Measurements from ENCODE around the gene PC.

GRCh38 chr11:66854231-66854661, 103.9 kb downstream of the PC start:
- no peak for TF ChIP-seq KLF6 (CRISPR knock-in tag; IDR thresholded peaks at IDR 0.05; ENCODE audit: borderline replicate concordance)
- no peak for TF ChIP-seq EGR1 (conservative IDR thresholded peaks at IDR 0.05)
- TF ChIP-seq, protein P1, sequence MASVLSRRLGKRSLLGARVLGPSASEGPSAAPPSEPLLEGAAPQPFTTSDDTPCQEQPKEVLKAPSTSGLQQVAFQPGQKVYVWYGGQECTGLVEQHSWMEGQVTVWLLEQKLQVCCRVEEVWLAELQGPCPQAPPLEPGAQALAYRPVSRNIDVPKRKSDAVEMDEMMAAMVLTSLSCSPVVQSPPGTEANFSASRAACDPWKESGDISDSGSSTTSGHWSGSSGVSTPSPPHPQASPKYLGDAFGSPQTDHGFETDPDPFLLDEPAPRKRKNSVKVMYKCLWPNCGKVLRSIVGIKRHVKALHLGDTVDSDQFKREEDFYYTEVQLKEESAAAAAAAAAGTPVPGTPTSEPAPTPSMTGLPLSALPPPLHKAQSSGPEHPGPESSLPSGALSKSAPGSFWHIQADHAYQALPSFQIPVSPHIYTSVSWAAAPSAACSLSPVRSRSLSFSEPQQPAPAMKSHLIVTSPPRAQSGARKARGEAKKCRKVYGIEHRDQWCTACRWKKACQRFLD (CRISPR knock-in tag; IDR thresholded peaks at IDR 0.05), result no peak
- no peak for TF ChIP-seq HDAC2 (IDR thresholded peaks at IDR 0.05)
- TF ChIP-seq EP400 (IDR thresholded peaks at IDR 0.05), result no peak
- TF ChIP-seq POLR2AphosphoS5 (IDR thresholded peaks at IDR 0.05; ENCODE audit: control insufficient read depth, insufficient read depth, low read depth, low read length), result no peak
- no peak for TF ChIP-seq HMG20A (CRISPR knock-in tag; conservative IDR thresholded peaks at IDR 0.05)
- no peak for TF ChIP-seq KLF16 (IDR thresholded peaks at IDR 0.05)
- TF ChIP-seq, protein P2, sequence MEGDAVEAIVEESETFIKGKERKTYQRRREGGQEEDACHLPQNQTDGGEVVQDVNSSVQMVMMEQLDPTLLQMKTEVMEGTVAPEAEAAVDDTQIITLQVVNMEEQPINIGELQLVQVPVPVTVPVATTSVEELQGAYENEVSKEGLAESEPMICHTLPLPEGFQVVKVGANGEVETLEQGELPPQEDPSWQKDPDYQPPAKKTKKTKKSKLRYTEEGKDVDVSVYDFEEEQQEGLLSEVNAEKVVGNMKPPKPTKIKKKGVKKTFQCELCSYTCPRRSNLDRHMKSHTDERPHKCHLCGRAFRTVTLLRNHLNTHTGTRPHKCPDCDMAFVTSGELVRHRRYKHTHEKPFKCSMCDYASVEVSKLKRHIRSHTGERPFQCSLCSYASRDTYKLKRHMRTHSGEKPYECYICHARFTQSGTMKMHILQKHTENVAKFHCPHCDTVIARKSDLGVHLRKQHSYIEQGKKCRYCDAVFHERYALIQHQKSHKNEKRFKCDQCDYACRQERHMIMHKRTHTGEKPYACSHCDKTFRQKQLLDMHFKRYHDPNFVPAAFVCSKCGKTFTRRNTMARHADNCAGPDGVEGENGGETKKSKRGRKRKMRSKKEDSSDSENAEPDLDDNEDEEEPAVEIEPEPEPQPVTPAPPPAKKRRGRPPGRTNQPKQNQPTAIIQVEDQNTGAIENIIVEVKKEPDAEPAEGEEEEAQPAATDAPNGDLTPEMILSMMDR (IDR thresholded peaks at IDR 0.05 in 2 of 3, conservative IDR thresholded peaks at IDR 0.05 in 1 of 3; ENCODE audit: insufficient read depth in 2 of 3, low read depth in 1 of 3, low read length in 3 of 3), result no peak
- TF ChIP-seq NR2C2 (CRISPR knock-in tag; IDR thresholded peaks at IDR 0.05), result no peak
- TF ChIP-seq NR2C2 (tag; IDR thresholded peaks at IDR 0.05), result no peak
